GM10266 (cell line): ENCODE measurements around the gene GPD2.

Experiments
- DNase-seq: peaks from one replicate; pipeline ENCODE4 v3.0.0; 2012; ENCODE audit errors: extremely low spot score
- CTCF ChIP-seq: IDR thresholded peaks from 2 replicates; pipeline ENCODE4 v1.5.1; 2012; ENCODE audit warnings: mild to moderate bottlenecking, low read depth; ENCODE audit not compliant: control insufficient read depth, insufficient read depth; ENCODE audit errors: missing control alignments

Gene GPD2

DNA sequence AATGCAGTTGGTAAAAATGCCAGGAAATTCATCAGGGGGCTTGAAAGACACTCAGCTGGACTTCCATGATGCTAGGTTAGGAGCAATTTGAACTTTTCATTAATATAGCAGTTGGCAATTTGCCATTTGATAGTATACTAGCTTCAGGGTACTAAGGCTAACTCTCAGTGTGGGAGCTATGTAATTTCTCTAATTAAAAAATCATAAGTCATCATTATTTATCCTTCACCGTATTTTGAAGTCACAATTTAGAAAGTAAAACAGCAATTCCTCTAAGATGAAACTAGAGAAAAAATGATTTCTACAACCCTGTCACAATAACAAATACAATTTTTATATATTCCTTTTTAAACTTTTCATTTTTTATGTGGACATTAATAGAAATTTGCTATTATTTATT, 190.8 kb downstream of the GPD2 start:
- TF ChIP-seq CTCF, result no peak
- DNase-seq, result no peak

- TF ChIP-seq CTCF, result no peak
- no peak for DNase-seq
Measured at GRCh38 chr2:156630579-156631337, 194.6 kb downstream of the GPD2 start.

GRCh38 chr2:156635646-156636045, 199.5 kb downstream of the GPD2 start:
- DNase-seq, result no peak
- no peak for TF ChIP-seq CTCF
